Measurements from ENCODE around the gene RPL22.

Gene RPL22

GRCh38 chr1:6199298-6200187 lies at the start of gene RPL22:
RPL22 (minus strand) TSS chr1:6199595; CDS start chr1:6199573, 22 bp downstream.
- DNase-seq (ENCODE audit: low spot score) = peak; percentile 98

- DNase-seq (ENCODE audit: low spot score) = no peak
Observed at GRCh38 chr1:6248161-6248776, 48.9 kb upstream of the RPL22 start.

GRCh38 chr1:6247651-6248050 lies 48.3 kb upstream of the RPL22 start:
- DNase-seq (ENCODE audit: low spot score) = no peak

GRCh38 chr1:6246497-6247467 lies 47.4 kb upstream of the RPL22 start:
- peak; percentile 72 for DNase-seq (ENCODE audit: low spot score)

GRCh38 chr1:6245869-6246496 lies 46.6 kb upstream of the RPL22 start:
- DNase-seq (ENCODE audit: low spot score) = no peak

GRCh38 chr1:6245086-6245868 lies 45.9 kb upstream of the RPL22 start:
- peak; percentile 84 for DNase-seq (ENCODE audit: low spot score)

- no peak for DNase-seq (ENCODE audit: low spot score)
Observed at GRCh38 chr1:6244401-6245049, 45.1 kb upstream of the RPL22 start.

- no peak for DNase-seq (ENCODE audit: low spot score)
Observed at GRCh38 chr1:6243993-6244392, 44.6 kb upstream of the RPL22 start, which contains the start of gene HES3. HES3 (plus strand) TSS chr1:6244179; CDS start chr1:6244366, 187 bp downstream.

GRCh38 chr1:6243053-6243834 lies 43.8 kb upstream of the RPL22 start:
- no peak for DNase-seq (ENCODE audit: low spot score)

- no peak for DNase-seq (ENCODE audit: low spot score)
Observed at GRCh38 chr1:6241887-6242740, 42.7 kb upstream of the RPL22 start.

GRCh38 chr1:6241107-6241886 lies 41.9 kb upstream of the RPL22 start:
- no peak for DNase-seq (ENCODE audit: low spot score)

- DNase-seq (ENCODE audit: low spot score) = no peak
Observed at GRCh38 chr1:6239950-6240768, 40.8 kb upstream of the RPL22 start.

- DNase-seq (ENCODE audit: low spot score) = no peak
Observed at GRCh38 chr1:6239213-6239752, 39.9 kb upstream of the RPL22 start.

GRCh38 chr1:6237093-6237492 lies 37.7 kb upstream of the RPL22 start:
- DNase-seq (ENCODE audit: low spot score) = no peak

- DNase-seq (ENCODE audit: low spot score) = peak; percentile 29
Observed at GRCh38 chr1:6235296-6235677, 35.9 kb upstream of the RPL22 start.

GRCh38 chr1:6234502-6235295 lies 35.3 kb upstream of the RPL22 start:
- DNase-seq (ENCODE audit: low spot score) = no peak
